SIG-M5 treated with dmso at 0.1 percent for 504 hours (cell line): ENCODE measurements around the gene RSPO3.
"Not testable (repeated sequence)": the region's sequence is repeated elsewhere in the genome, so short reads cannot be mapped to it uniquely, and the experiment has no call there.

Experiments
- DNase-seq: peaks from one replicate; lab custom pipeline; 2025; ENCODE audit not compliant: unreplicated experiment; lab: John Stamatoyannopoulos, UW

The RSPO3 gene

DNA sequence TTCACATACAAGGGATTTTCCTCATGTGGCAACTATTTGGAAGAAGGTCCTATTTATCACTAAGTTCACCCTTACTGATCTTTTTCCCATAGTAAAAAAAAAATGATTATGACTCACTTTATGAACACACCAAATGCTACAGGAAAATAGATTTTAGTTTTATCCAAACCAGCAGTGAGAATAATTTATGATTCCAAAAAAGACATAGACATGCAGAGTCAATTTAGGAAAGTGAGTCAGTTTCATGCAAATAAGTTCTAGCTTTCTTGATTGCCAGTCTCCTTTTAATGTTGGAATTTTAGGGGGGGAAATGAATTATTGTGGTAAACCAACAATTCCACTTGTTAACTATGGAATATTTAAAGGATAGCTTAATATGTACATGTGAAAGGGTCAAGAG lies 84.2 kb downstream of the RSPO3 start:
- DNase-seq, result no peak

DNA sequence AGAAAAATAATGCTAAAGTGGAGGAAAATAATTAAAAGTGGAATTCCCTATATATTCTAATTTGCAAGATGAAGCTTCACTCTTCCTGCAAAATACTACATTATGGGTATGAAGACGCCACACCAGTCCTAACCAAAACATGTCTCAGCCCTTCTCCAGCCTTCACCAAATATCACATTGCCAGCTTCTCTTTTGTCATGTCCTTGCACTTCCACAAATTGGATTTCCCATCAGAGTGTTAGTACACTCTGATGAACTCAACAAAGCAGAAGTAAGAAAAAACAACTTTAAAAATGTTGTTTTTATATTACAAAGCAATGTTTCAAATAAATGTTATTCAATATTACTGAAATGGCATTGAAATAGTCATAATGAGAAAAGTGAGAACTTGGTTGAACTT lies 85.8 kb downstream of the RSPO3 start:
- peak; percentile 30 for DNase-seq

DNA sequence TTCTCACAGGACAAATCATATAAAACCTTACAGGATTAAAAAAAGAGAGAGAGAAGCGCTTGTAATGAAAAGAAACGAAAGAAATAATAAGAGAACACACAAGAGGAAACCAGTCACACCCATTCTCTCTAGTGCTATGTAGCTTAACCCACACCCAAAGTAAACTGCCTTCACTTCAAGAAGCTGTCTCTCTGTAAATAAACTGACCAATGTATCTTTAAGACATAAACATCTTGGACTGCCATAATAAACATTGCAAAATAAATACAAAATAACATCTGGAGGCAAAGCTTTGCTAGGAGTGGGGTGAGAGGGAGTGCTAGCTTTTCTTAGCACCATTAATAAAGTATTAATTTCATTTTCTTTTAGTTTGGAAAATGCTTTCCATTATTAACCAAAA lies 86.6 kb downstream of the RSPO3 start:
- DNase-seq, result no peak

DNA sequence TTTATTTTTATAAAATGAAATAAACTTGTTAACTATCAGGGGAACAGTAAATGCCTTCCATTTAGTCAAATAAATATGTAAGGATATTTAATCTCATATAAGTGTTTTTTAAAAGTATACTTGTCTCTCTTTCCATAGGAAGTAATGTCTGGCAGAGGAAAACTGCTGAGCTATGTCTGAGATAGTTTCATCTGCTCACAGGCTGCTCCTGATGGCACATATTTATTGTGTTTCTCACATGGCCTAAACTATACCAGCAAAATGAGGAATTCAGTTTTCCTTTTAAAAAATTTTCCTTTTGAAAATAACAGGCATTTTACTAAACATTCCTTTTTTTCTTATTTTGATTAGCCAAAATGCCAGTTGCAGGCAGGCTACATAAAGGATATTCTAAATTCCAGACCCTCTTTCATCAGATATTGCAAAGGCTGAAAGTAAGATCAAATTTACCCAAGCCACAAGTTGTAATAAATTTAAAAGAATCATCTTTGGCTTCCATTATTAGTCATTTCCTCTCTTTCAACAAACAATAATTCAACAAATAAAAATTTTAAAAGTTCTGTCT lies 88.1 kb downstream of the RSPO3 start:
- DNase-seq, result no peak

DNA sequence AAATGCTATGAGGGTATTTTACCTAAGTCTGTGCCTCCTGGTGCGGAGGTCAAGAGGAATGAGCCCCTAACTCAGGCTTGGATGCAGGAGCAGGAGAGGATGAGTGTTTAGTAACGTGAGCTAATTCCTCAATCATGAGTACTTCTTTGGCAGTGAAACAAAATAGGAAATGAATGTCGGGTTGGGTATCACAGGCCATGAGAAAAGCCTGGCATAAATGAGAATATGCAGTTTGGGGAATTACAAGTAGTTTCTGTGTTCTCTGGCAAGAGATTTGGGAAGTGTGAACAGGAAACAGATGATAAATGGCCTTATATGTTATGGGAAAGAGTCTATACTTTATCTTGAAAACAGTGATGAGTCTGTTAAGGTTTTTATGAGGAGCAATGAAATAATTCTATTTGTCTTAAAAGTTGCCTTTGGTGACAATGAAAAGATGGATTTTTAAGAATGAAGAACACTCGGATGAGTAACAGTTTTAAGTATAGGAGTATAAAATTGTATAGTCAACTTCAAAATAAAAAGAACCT lies 89.2 kb downstream of the RSPO3 start:
- DNase-seq, result no peak

DNA sequence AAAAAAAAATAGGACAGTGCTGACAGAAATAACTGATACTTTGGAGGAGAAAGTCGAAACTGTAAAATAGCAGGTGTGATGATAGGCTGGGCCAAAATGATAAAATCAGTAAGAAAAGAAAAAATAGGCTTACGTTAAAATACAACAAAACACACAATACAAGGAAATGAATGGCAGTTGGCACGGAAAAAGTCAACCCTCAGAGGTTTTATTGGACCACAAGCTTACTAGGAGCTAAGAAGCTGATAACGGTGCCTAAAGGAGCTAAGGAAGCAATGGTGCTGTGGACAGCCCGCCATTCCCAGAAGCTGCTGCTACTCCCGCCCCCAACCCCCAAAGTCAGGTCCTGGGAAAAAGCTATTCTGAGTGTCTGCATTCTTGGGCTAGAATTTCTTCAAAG lies 92.3 kb downstream of the RSPO3 start:
- no peak for DNase-seq

DNA sequence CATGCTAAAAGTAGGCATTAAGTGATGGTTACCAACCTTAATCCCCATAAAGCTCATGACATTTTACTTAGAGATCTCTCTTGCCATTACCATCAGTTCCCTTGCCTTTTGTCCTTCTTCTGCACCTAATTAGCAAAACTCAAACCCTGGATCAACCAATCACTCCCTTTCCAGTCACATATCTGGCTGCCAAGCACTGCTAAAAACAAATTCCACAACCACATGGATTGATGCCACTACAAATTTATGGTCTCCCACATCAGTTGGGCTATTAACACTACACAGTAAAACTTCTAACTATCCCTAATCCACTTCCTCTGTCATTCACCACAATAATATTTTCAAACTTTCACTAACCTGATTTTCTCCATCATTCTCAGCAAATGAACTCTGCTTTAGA lies 93.9 kb downstream of the RSPO3 start:
- no peak for DNase-seq

DNA sequence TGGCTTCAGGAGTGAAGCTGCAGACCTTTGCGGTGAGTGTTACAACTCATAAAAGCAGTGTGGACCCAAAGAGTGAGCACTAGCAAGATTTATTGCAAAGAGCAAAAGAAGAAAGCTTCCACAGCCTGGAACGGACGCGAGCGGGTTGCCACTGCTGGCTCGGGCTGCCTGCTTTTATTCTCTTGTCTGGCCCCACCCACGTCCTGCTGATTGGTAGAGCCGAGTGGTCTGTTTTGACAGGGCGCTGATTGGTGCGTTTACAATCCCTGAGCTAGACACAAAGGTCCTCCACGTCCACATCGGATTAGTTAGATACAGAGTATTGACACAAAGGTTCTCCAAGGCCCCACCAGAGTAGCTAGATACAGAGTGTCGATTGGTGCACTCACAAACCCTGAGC lies 95.6 kb downstream of the RSPO3 start:
- not testable (repeated sequence) for DNase-seq

DNA sequence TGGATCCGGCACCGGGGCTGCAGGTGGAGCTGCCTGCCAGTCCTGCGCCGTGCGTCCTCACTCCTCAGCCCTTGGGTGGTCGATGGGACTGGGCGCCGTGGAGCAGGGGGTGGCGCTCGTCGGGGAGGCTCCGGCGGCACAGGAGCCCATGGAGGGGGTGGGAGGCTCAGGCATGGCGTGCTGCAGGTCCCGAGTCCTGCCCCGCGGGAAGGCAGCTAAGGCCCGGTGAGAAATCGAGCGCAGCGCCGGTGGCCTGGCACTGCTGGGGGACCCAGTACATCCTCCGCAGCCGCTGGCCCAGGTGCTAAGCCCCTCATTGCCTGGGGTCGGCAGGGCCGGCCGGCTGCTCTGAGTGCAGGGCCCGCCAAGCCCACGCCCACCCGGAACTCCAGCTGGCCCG lies 96.1 kb downstream of the RSPO3 start:
- DNase-seq, result not testable (repeated sequence)

DNA sequence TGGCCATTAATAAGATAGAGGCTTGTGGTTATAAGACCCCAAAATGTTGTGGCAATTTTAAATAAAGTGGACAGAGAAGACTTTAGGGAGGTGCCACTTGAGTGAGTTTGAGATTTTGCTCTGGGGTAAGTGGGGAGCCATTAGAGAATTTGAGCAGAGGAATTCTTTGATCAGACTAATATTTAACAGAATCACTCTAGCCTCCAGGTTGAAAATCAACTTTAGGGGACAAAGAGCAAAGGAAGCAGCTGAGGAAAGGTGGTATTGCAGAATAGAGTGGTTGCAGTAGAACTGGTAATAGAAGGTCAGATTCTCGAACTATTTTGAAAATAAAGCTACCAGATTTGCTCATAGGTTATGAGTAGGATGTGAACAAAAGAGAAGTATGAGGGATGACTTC lies 97.5 kb downstream of the RSPO3 start:
- no peak for DNase-seq

DNA sequence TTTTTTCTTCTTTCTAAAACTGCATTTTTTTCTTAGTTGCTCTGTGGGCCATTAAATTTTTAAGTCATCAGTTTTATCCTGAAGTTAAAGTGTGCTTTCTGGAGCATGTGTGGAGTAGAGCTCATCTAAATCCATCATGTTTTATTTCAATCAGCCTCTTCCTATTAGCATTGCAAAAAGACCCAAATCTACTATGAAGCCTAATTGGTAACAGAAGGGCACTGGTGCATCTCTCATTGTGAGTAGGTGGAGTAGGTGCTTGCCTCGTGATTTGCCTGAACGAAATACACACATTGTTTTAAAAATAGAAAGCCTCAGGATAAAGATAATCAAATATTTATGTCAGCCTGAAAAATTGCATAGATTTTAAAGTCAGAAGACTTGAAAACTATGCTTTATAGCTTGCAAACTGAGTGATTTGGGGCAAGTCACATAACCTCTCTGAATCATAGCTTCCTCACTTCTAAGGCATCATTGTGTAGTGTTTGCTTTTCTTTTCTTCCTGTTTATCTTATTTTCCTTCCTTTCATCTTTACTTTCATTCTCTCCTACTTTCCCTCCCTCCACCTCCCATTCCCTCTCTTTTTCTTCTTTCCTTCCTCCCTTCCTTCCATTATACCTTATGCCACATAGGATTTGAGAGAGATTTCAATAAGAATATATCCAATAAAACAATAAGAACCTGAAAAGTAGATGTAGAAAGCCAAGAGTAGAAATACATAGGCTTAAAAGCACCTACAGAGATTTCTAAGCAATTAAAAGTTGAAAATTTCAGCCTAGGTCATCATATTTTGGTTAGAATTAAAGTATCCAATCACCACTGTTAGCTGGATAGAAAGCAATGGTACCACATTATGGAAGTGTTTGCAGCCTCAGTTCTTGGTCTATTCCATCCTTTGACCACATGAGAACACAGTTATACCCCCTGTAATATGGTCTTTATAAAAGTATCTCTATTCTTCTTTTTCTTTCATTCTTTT lies 98.6 kb downstream of the RSPO3 start:
- no peak for DNase-seq

DNA sequence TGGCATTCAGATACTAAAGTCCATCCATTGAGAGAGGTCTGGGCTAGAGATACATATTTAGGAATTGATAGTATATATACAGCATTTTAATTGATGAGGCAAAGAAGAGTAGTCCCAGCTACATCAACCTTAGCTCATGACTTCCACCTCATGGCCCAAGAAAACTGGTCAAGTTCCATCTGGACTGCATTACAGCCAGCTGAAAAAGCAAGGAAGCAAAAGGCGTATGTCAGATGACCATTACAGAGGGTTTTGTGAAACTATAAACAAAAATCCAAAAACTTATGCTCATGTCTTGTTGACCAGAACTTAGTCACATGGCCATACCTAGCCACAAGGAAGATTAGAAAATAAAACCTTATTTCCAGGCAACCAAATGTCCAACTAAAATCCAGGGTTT lies 101.4 kb downstream of the RSPO3 start:
- no peak for DNase-seq

DNA sequence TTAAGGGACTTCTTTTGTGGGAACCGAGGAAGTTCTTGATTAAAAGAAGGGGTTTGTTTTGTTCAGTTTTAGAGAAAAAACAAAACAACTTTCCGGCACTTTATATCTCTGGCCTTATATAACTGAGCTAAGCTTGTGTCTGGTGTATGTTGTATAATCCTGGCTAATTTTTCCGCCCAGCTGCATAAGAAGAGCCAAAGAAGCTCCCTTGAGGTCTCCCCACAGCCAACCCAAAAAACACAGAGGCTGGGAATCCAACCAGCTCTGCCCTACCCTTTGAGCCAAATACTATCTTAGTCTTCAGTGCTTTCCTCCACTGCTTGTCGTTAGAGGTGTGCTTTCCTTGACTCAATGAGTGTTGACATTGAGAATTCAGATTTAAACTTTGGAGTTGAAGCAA lies 102.7 kb downstream of the RSPO3 start:
- DNase-seq, result no peak

DNA sequence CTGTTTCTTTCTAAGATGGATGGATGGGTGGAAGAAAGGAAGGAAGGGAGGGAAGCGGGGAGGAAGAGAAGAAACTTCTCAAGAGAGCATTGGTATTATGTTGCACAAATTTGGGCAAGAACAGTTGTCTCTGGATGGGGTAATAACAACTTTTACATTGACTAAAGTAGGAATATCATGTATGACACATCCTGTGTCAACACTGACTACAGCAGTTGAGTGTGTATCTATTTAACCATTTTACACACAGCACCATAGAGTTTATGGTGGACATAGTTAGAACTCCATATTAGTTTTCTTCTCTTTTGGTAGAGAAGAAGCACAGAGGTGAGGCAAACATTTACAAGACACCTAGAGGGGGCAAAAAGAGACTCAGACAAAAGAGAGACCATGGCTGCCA lies 103.9 kb downstream of the RSPO3 start:
- no peak for DNase-seq

DNA sequence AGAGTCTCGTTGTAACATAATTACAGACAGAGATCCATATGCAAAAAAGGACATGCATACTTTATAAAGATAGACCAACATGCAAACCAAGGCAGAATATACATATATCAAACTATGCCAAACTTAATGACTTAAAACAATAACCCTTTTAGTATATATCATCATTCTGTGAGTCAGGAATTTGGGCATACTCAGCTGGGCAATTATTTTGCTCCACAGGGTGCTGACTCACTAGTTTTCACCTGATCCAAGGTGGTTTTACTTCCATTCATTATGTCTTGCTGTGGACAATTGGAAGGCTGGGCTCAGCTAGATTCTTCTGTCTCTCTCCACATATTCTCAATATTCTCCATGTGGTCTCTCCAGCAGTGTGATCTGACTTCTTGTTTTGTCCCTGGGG lies 107.0 kb downstream of the RSPO3 start:
- DNase-seq, result no peak

DNA sequence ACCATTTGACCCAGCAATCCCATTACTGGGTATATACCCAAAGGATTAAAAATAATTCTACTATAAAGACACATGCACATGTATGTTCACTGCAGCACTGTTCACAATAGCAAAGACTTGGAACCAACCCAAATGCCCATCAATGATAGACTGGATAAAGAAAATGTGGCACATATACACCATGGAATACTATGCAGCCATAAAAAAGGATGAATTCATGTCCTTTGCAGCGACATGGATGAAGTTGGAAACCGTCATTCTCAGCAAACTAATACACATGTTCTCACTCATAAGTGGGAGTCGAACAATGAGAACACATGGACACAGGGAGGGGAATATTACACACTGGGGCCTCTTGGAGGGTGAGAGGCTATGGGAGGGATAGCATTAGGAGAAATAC lies 115.3 kb downstream of the RSPO3 start:
- not testable (repeated sequence) for DNase-seq

DNA sequence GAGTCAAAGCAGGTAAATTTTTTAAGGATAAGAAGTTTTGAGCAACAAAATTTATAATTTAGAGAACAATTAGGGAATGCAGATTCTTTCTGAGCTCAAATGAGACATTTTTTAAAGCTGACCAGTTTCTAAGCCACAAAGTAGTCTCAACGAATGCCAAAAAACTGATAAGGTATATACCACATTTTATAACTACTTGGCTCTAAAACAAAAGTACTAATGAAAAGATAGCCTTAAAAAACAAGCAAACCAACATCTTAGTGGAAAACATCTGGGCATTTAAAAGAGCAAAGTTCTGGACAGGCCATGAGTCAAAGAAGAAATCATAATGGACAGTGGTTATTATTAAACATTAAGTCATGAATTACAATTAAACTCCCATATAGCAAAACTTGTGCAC lies 125.0 kb downstream of the RSPO3 start:
- DNase-seq, result no peak
